ENCODE measurements around the gene MIGA1.

DNA sequence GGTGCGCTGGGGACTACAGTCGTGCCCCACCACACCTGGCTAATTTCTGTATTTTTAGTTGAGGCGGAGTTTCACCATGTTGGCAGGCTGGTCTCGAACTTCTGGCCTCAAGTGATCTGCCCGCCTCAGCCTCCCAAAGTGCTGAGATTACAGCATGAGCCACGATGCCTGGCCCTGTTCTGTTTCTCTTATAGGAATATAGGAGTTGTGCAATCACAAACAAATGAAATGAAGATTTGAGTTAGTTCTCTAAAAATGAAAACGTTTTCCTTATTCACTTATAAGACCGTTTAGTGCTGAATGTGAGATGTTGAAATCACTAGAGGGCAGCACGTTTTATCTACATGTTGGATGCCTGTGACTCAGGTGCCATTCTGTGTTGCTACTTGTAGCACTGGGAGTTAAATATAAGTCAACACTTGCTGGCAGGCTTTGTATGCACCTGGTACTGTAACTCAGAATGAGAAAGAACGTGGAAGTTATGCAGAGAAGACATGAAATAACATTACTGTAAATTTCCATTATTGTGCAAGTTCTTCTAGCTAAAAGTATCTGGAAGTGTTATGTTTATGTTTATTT lies 45.8 kb downstream of the MIGA1 start:
- no peak for TF ChIP-seq POLR2A (IDR thresholded peaks at IDR 0.05; ENCODE audit: extremely low read depth, insufficient read length)
- no peak for TF ChIP-seq CTCF (IDR thresholded peaks at IDR 0.05; ENCODE audit: low read depth, low read length)
- TF ChIP-seq MAX (IDR thresholded peaks at IDR 0.05; ENCODE audit: low read depth, low read length) = 0 out of 2 replicates have a peak, but pooled peaks have one; percentile 20
